Measurements from ENCODE around the gene OLIG3.

DNA sequence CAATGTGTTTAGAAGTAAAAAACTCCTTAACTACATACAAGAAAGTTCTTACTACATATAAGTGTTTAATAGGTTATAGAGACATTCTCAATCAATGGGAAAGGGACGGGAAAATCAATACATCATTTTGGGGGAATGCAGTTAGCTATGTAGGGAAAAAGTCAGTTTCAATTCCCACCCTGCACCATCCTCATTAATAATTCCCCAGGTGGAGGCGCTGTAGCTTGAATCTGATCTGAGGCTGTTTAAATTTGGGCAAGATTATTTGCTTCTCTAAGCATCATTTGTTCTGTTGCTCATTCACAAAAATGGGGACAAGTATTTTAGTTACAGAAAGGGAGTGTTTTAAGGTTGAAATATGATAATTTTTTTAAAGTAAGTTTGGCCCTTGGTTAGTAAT lies 19.1 kb downstream of the OLIG3 start:
- TF ChIP-seq EP300 (IDR thresholded peaks at IDR 0.05; ENCODE audit: borderline replicate concordance) (no peak), CREB1 (IDR thresholded peaks at IDR 0.05; ENCODE audit: low read depth) (no peak), NFIC (IDR thresholded peaks at IDR 0.05) (no peak), YY1 (IDR thresholded peaks at IDR 0.05; ENCODE audit: low read depth) (no peak), RAD21 (IDR thresholded peaks at IDR 0.05; ENCODE audit: low read depth) (0 out of 2 replicates have a peak, but pooled peaks have one; percentile 13), TAF1 (IDR thresholded peaks at IDR 0.05; ENCODE audit: low read depth) (no peak), CEBPB (IDR thresholded peaks at IDR 0.05) (no peak), FOXM1 (IDR thresholded peaks at IDR 0.05; ENCODE audit: borderline replicate concordance, low read depth) (no peak), EGR1 (IDR thresholded peaks at IDR 0.05) (no peak), MAX (IDR thresholded peaks at IDR 0.05) (no peak)
- TF ChIP-seq, protein P1, sequence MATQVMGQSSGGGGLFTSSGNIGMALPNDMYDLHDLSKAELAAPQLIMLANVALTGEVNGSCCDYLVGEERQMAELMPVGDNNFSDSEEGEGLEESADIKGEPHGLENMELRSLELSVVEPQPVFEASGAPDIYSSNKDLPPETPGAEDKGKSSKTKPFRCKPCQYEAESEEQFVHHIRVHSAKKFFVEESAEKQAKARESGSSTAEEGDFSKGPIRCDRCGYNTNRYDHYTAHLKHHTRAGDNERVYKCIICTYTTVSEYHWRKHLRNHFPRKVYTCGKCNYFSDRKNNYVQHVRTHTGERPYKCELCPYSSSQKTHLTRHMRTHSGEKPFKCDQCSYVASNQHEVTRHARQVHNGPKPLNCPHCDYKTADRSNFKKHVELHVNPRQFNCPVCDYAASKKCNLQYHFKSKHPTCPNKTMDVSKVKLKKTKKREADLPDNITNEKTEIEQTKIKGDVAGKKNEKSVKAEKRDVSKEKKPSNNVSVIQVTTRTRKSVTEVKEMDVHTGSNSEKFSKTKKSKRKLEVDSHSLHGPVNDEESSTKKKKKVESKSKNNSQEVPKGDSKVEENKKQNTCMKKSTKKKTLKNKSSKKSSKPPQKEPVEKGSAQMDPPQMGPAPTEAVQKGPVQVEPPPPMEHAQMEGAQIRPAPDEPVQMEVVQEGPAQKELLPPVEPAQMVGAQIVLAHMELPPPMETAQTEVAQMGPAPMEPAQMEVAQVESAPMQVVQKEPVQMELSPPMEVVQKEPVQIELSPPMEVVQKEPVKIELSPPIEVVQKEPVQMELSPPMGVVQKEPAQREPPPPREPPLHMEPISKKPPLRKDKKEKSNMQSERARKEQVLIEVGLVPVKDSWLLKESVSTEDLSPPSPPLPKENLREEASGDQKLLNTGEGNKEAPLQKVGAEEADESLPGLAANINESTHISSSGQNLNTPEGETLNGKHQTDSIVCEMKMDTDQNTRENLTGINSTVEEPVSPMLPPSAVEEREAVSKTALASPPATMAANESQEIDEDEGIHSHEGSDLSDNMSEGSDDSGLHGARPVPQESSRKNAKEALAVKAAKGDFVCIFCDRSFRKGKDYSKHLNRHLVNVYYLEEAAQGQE (IDR thresholded peaks at IDR 0.05; ENCODE audit: low read depth) = no peak

Data from Ishikawa (cell line).